ENCODE measurements around the gene ZNF592. TPM values are rescaled to one million over a fixed set of nuclear protein-coding genes. Genes with fewer than 3 reads are reported as not detected.

ZNF592 gene
- total RNA-seq, 3 donors from 2014 or later, result 29.4 to 35.3 (median 33.4) TPM

- peaks cover 8% of the 10 kb centered on the region for H3K4me1 ChIP-seq (ENCODE audit: low read depth)
- DNase-seq (no peak), ATAC-seq (no peak)
- intact Hi-C loops (cut with DNase I, micrococcal nuclease), result no loop called here
- H3K36me3 ChIP-seq (ENCODE audit: low read depth), result no peaks in the 10 kb centered on the region
- TF ChIP-seq CTCF (IDR thresholded peaks at IDR 0.05), result no peak
- no peak overlapping the region for H3K4me3 ChIP-seq
- no peaks in the 10 kb centered on the region for H3K9me3 ChIP-seq
Measured at GRCh38 chr15:84836844-84837243, 88.5 kb downstream of the ZNF592 start.

- Histone ChIP-seq H3K36me3 (ENCODE audit: low read depth) (no peaks in the 10 kb centered on the region), H3K4me1 (ENCODE audit: low read depth) (peaks cover 8% of the 10 kb centered on the region), H3K9me3 (no peaks in the 10 kb centered on the region), H3K4me3 (no peak overlapping the region)
- DNase-seq (no peak), ATAC-seq (no peak)
- intact Hi-C loops (cut with DNase I, micrococcal nuclease), result no loop called here
- no peak for TF ChIP-seq CTCF (IDR thresholded peaks at IDR 0.05)
Measured at GRCh38 chr15:84839714-84840113, 91.3 kb downstream of the ZNF592 start.

- no peak for TF ChIP-seq CTCF (IDR thresholded peaks at IDR 0.05)
- Histone ChIP-seq H3K4me3 (no peak overlapping the region), H3K4me1 (ENCODE audit: low read depth) (peaks cover 8% of the 10 kb centered on the region), H3K36me3 (ENCODE audit: low read depth) (no peaks in the 10 kb centered on the region), H3K9me3 (no peaks in the 10 kb centered on the region)
- no peak for DNase-seq
- intact Hi-C loops (cut with DNase I, micrococcal nuclease), result no loop called here
- ATAC-seq, result no peak
Measured at GRCh38 chr15:84840255-84840654, 91.9 kb downstream of the ZNF592 start.

GRCh38 chr15:84840741-84841429, 92.5 kb downstream of the ZNF592 start:
- no peaks in the 10 kb centered on the region for H3K9me3 ChIP-seq
- peaks cover 8% of the 10 kb centered on the region for H3K4me1 ChIP-seq (ENCODE audit: low read depth)
- peak; percentile 87 for ATAC-seq
- intact Hi-C loops (cut with DNase I, micrococcal nuclease), result no loop called here
- H3K4me3 ChIP-seq, result no peak overlapping the region
- DNase-seq, result peak; percentile 64 to 68 (median 66)
- TF ChIP-seq CTCF (IDR thresholded peaks at IDR 0.05), result no peak
- no peaks in the 10 kb centered on the region for H3K36me3 ChIP-seq (ENCODE audit: low read depth)

- H3K9me3 ChIP-seq, result peaks cover 11% of the 10 kb centered on the region
- ATAC-seq (no peak), DNase-seq (no peak)
- H3K4me3 ChIP-seq, result no peak overlapping the region
- no peaks in the 10 kb centered on the region for H3K36me3 ChIP-seq (ENCODE audit: low read depth)
- H3K4me1 ChIP-seq (ENCODE audit: low read depth), result peaks cover 8% of the 10 kb centered on the region
- TF ChIP-seq CTCF (IDR thresholded peaks at IDR 0.05), result no peak
- intact Hi-C loops (cut with DNase I, micrococcal nuclease), result no loop called here
Measured at GRCh38 chr15:84842781-84843180, 94.4 kb downstream of the ZNF592 start.

Data from mucosa of descending colon (tissue), 3 donors.